Liver (tissue), 9 donors: ENCODE data around the gene TCEAL1. TPM values are rescaled to one million over a fixed set of nuclear protein-coding genes. Genes with fewer than 3 reads are reported as not detected.
"Not testable (repeated sequence)": the region's sequence is repeated elsewhere in the genome, so short reads cannot be mapped to it uniquely, and the experiment has no call there.

Experiments used
- DNase-seq: peaks from one replicate; pipeline ENCODE4 v3.0.0-alpha.2; 2017; ENCODE audit warnings: low spot score
- H3K27ac ChIP-seq, 2 donors: one replicate each; pipeline ENCODE4 v1.7.0; 2013; ENCODE audit warnings: inconsistent platforms in 2 of 2, low read length in 2 of 2, control low read depth in 1 of 2, low read depth in 1 of 2, mild to moderate bottlenecking in 1 of 2
- H3K27me3 ChIP-seq, 4 donors: one replicate each; pipeline versions ENCODE4 v1.6.1 to v1.7.0; 2013; ENCODE audit warnings: low read length in 3 of 4, inconsistent platforms in 1 of 4, mild to moderate bottlenecking in 1 of 4, moderate library complexity in 1 of 4; ENCODE audit not compliant: control insufficient read depth in 4 of 4, insufficient read depth in 4 of 4
- H3K36me3 ChIP-seq, 4 donors: one replicate each; pipeline versions ENCODE4 v1.6.1 to v1.7.0; 2013; ENCODE audit warnings: low read length in 3 of 4, mild to moderate bottlenecking in 3 of 4, low read depth in 1 of 4, moderate library complexity in 1 of 4; ENCODE audit not compliant: control insufficient read depth in 4 of 4, insufficient read depth in 3 of 4
- H3K4me1 ChIP-seq, 4 donors: one replicate each; pipeline versions ENCODE4 v1.6.1 to v1.7.0; 2013; ENCODE audit warnings: low read length in 3 of 4, mild to moderate bottlenecking in 3 of 4, moderate library complexity in 1 of 4; ENCODE audit not compliant: control insufficient read depth in 4 of 4, insufficient read depth in 4 of 4
- H3K4me3 ChIP-seq, 3 donors: one replicate each; pipeline versions ENCODE4 v1.6.1 to v1.7.0; 2013; ENCODE audit warnings: low read length in 3 of 3, control low read depth in 1 of 3, low read depth in 1 of 3, mild to moderate bottlenecking in 1 of 3
- H3K9ac ChIP-seq, 2 donors: one replicate each; pipeline ENCODE4 v1.7.0; 2013; ENCODE audit warnings: low read length in 2 of 2, mild to moderate bottlenecking in 2 of 2, moderate library complexity in 2 of 2, control low read depth in 1 of 2, low read depth in 1 of 2
- H3K9me3 ChIP-seq, 4 donors: one replicate each; pipeline versions ENCODE4 v1.6.1 to v1.7.0; 2013; ENCODE audit warnings: low read length in 3 of 4; ENCODE audit not compliant: control insufficient read depth in 4 of 4
- ATF3 ChIP-seq: IDR thresholded peaks from 2 replicates; pipeline ENCODE4 v1.6.1; 2016; ENCODE audit warnings: antibody characterized with exemption
- CTCF ChIP-seq: fragments of 150-350 bp; IDR thresholded peaks from 2 replicates; pipeline ENCODE4 v1.5.1; 2017; ENCODE audit warnings: improper control_type of control experiment, low read depth, low read length; ENCODE audit not compliant: missing input control
- EGR1 ChIP-seq, 2 donors: IDR thresholded peaks; 2 replicates each; pipeline ENCODE4 v1.6.1; 2016 to 2018; ENCODE audit warnings: antibody characterized with exemption in 2 of 2, low read depth in 2 of 2
- FOXA1 ChIP-seq: IDR thresholded peaks from 2 replicates; pipeline ENCODE4 v1.6.1; 2016; ENCODE audit warnings: antibody characterized with exemption
- HNF4A ChIP-seq, 2 donors: conservative IDR thresholded peaks; 2 replicates each; pipeline ENCODE4 v1.6.1; 2016; ENCODE audit warnings: antibody characterized with exemption in 2 of 2, mild to moderate bottlenecking in 2 of 2
- HNF4G ChIP-seq: IDR thresholded peaks from 2 replicates; pipeline ENCODE4 v1.6.1; 2016; ENCODE audit warnings: antibody characterized with exemption
- JUND ChIP-seq, 2 donors: IDR thresholded peaks; 2 replicates each; pipeline ENCODE4 v1.6.1; 2016; ENCODE audit warnings: antibody characterized with exemption in 2 of 2
- MAX ChIP-seq: IDR thresholded peaks from 2 replicates; pipeline ENCODE4 v1.6.1; 2016; ENCODE audit warnings: antibody characterized with exemption
- NR2F2 ChIP-seq: IDR thresholded peaks from 2 replicates; pipeline ENCODE4 v1.6.1; 2016; ENCODE audit warnings: antibody characterized with exemption
- RAD21 ChIP-seq, 2 donors: IDR thresholded peaks; 2 replicates each; pipeline ENCODE4 v1.6.1; 2016; ENCODE audit warnings: antibody characterized with exemption in 2 of 2, mild to moderate bottlenecking in 2 of 2
- REST ChIP-seq: IDR thresholded peaks from 2 replicates; pipeline ENCODE4 v1.6.1; 2016; ENCODE audit warnings: antibody characterized with exemption, mild to moderate bottlenecking
- RXRA ChIP-seq, 2 donors: IDR thresholded peaks; 2 replicates each; pipeline ENCODE4 v1.6.1; 2017 to 2018; ENCODE audit warnings: antibody characterized with exemption in 2 of 2, mild to moderate bottlenecking in 1 of 2
- SP1 ChIP-seq: IDR thresholded peaks from 2 replicates; pipeline ENCODE4 v1.6.1; 2018; ENCODE audit warnings: antibody characterized with exemption, mild to moderate bottlenecking
- TAF1 ChIP-seq: conservative IDR thresholded peaks from 2 replicates; pipeline ENCODE4 v1.6.1; 2016; ENCODE audit warnings: antibody characterized with exemption, mild to moderate bottlenecking
- YY1 ChIP-seq: IDR thresholded peaks from 2 replicates; pipeline ENCODE4 v1.6.1; 2016; ENCODE audit warnings: antibody characterized with exemption, mild to moderate bottlenecking
- ZBTB33 ChIP-seq: IDR thresholded peaks from 2 replicates; pipeline ENCODE4 v1.6.1; 2016; ENCODE audit warnings: antibody characterized with exemption
- WGBS: extraction: QIAGEN DNeasy Blood & Tissue Kit; methylation state at CpG from one replicate; pipeline ENCODE4 v1.1.7; 2013; 5-methylcytosine and 5-hydroxymethylcytosine counted together
- polyA plus RNA-seq, 2 donors: library from polyadenylated mRNA; stranded (reverse) in 1 of 2; unstranded in 1 of 2; fragments of 200-250 nt in 1 of 2; fragments of >200 nt in 1 of 2; fragmentation: Nextera tagmentation in 1 of 2; extraction: Ambion mirVana in 1 of 2; gene quantifications; one replicate each; pipeline versions ENCODE4 v1.2.1 to v1.2.3, GENCODE V29; 2013 to 2015
- total RNA-seq, 2 donors: library from RNA; depleted of rRNA; stranded (reverse); fragments of >200 nt; gene quantifications; one replicate each; pipeline ENCODE4 v1.2.3, GENCODE V29; 2014
- donor health status: healthy.
- donor health status: healthy.
- donor health status: healthy.
- donor health status: healthy.
- donor health status: healthy.

The TCEAL1 gene
- total and polyA plus RNA-seq, 4 donors, result 5.0 to 15.8 (median 9.4) TPM

GRCh38 chrX:103592295-103592694 lies 36.5 kb upstream of the TCEAL1 start:
- H3K27ac ChIP-seq, H3K4me3 ChIP-seq, H3K9ac ChIP-seq, H3K36me3 ChIP-seq, DNase-seq, H3K27me3 ChIP-seq, H3K4me1 ChIP-seq, H3K9me3 ChIP-seq: not testable (repeated sequence)
- WGBS, result 98% methylated on average over 1 of the region's 1 CpG

GRCh38 chrX:103595202-103595601 lies 33.6 kb upstream of the TCEAL1 start:
- H3K27ac ChIP-seq, H3K36me3 ChIP-seq, DNase-seq, H3K4me3 ChIP-seq, H3K4me1 ChIP-seq, H3K27me3 ChIP-seq, H3K9me3 ChIP-seq, H3K9ac ChIP-seq: not testable (repeated sequence)
- over 99% methylated on average over 6 of the region's 6 CpGs for WGBS

- TF ChIP-seq ATF3 (no peak), ZBTB33 (no peak), MAX (no peak), HNF4G (no peak), REST (no peak), EGR1 (IDR thresholded peaks at IDR 0.05; ENCODE audit: low read depth in 2 of 2) (no peak), RXRA (IDR thresholded peaks at IDR 0.05) (no peak), SP1 (no peak), HNF4A (conservative IDR thresholded peaks at IDR 0.05) (no peak), JUND (IDR thresholded peaks at IDR 0.05) (no peak), CTCF (no peak), TAF1 (no peak), NR2F2 (no peak), YY1 (no peak), FOXA1 (no peak), RAD21 (IDR thresholded peaks at IDR 0.05) (no peak)
- peaks cover 0 to 4% (median 0%) of the 10 kb centered on the region in 4 donors for H3K4me1 ChIP-seq
- H3K27me3 ChIP-seq, result no peaks in the 10 kb centered on the region
- no peak for DNase-seq
- 3% methylated on average over 59 of the region's 59 CpGs for WGBS
- no peaks in the 10 kb centered on the region for H3K36me3 ChIP-seq
- peak within 1 kb of the TSS; percentile 47 to 70 for H3K27ac ChIP-seq
- H3K4me3 ChIP-seq, result peak within 1 kb of the TSS; percentile 57 to 81 (median 59)
- peak within 1 kb of the TSS in 1 of 2 donors; percentile 47 for H3K9ac ChIP-seq
- no peaks in the 10 kb centered on the region for H3K9me3 ChIP-seq
Measured at GRCh38 chrX:103607364-103608305, 21.1 kb upstream of the TCEAL1 start, which contains the start of gene TCEAL3. Gene TCEAL3, plus strand, starts transcription at chrX:103607963. Its CDS starts 1,102 bp downstream, at chrX:103609065.
